Measurements from ENCODE around the gene C4orf50.

DNA sequence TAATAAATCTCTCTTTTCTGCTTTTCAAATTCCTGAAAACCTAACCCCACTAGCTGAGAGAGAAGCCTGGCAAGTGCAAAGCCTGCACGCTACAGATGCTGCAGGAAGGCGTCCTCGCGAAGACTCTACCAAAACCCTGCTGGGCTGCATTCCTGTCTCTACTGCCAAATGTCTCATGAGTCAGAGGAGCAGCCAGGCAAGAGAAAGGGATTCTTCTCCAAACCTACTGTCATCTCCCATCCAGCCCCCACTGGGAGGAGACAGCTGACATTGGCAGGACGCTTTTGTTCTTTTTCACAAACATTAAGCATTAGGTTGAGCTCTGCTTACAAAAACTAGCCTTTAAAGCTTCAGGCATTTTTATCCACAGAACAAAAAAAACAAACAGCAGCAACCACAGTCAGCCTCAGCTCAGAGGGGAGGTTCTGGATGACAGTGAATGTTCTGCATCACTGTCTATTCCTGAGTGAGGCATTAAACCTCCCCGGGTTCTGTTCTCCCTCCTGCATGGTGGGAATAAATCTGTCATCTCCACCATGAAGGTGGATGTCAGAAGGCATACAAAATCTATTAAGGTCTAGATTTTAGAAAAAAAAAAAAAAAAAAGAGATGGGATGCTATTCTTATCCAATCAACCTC lies 143.3 kb downstream of the C4orf50 start:
- TF ChIP-seq NANOG (IDR thresholded peaks at IDR 0.05; ENCODE audit: borderline replicate concordance) (no peak), EZH2 (IDR thresholded peaks at IDR 0.05; ENCODE audit: low read depth, unreplicated experiment) (no peak), CREB1 (CRISPR knock-in tag; IDR thresholded peaks at IDR 0.05; ENCODE audit: low read depth) (no peak), POLR2AphosphoS5 (IDR thresholded peaks at IDR 0.05; ENCODE audit: low read depth) (no peak), EZH2phosphoT487 (IDR thresholded peaks at IDR 0.05; ENCODE audit: unreplicated experiment) (no peak), JUNB (IDR thresholded peaks at IDR 0.05; ENCODE audit: unreplicated experiment) (no peak), STAT1 (IDR thresholded peaks at IDR 0.05; ENCODE audit: unreplicated experiment) (no peak), ZNF331 (CRISPR knock-in tag; IDR thresholded peaks at IDR 0.05; ENCODE audit: low read depth) (no peak)
- TF ChIP-seq, protein P1, sequence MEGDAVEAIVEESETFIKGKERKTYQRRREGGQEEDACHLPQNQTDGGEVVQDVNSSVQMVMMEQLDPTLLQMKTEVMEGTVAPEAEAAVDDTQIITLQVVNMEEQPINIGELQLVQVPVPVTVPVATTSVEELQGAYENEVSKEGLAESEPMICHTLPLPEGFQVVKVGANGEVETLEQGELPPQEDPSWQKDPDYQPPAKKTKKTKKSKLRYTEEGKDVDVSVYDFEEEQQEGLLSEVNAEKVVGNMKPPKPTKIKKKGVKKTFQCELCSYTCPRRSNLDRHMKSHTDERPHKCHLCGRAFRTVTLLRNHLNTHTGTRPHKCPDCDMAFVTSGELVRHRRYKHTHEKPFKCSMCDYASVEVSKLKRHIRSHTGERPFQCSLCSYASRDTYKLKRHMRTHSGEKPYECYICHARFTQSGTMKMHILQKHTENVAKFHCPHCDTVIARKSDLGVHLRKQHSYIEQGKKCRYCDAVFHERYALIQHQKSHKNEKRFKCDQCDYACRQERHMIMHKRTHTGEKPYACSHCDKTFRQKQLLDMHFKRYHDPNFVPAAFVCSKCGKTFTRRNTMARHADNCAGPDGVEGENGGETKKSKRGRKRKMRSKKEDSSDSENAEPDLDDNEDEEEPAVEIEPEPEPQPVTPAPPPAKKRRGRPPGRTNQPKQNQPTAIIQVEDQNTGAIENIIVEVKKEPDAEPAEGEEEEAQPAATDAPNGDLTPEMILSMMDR (conservative IDR thresholded peaks at IDR 0.05; ENCODE audit: low read depth in 2 of 2), result no peak
- TF ChIP-seq, protein P2, sequence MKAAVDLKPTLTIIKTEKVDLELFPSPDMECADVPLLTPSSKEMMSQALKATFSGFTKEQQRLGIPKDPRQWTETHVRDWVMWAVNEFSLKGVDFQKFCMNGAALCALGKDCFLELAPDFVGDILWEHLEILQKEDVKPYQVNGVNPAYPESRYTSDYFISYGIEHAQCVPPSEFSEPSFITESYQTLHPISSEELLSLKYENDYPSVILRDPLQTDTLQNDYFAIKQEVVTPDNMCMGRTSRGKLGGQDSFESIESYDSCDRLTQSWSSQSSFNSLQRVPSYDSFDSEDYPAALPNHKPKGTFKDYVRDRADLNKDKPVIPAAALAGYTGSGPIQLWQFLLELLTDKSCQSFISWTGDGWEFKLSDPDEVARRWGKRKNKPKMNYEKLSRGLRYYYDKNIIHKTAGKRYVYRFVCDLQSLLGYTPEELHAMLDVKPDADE (IDR thresholded peaks at IDR 0.05), result no peak
- TF ChIP-seq, protein P3, sequence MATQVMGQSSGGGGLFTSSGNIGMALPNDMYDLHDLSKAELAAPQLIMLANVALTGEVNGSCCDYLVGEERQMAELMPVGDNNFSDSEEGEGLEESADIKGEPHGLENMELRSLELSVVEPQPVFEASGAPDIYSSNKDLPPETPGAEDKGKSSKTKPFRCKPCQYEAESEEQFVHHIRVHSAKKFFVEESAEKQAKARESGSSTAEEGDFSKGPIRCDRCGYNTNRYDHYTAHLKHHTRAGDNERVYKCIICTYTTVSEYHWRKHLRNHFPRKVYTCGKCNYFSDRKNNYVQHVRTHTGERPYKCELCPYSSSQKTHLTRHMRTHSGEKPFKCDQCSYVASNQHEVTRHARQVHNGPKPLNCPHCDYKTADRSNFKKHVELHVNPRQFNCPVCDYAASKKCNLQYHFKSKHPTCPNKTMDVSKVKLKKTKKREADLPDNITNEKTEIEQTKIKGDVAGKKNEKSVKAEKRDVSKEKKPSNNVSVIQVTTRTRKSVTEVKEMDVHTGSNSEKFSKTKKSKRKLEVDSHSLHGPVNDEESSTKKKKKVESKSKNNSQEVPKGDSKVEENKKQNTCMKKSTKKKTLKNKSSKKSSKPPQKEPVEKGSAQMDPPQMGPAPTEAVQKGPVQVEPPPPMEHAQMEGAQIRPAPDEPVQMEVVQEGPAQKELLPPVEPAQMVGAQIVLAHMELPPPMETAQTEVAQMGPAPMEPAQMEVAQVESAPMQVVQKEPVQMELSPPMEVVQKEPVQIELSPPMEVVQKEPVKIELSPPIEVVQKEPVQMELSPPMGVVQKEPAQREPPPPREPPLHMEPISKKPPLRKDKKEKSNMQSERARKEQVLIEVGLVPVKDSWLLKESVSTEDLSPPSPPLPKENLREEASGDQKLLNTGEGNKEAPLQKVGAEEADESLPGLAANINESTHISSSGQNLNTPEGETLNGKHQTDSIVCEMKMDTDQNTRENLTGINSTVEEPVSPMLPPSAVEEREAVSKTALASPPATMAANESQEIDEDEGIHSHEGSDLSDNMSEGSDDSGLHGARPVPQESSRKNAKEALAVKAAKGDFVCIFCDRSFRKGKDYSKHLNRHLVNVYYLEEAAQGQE (IDR thresholded peaks at IDR 0.05; ENCODE audit: unreplicated experiment), result no peak
- TF ChIP-seq, protein P4, sequence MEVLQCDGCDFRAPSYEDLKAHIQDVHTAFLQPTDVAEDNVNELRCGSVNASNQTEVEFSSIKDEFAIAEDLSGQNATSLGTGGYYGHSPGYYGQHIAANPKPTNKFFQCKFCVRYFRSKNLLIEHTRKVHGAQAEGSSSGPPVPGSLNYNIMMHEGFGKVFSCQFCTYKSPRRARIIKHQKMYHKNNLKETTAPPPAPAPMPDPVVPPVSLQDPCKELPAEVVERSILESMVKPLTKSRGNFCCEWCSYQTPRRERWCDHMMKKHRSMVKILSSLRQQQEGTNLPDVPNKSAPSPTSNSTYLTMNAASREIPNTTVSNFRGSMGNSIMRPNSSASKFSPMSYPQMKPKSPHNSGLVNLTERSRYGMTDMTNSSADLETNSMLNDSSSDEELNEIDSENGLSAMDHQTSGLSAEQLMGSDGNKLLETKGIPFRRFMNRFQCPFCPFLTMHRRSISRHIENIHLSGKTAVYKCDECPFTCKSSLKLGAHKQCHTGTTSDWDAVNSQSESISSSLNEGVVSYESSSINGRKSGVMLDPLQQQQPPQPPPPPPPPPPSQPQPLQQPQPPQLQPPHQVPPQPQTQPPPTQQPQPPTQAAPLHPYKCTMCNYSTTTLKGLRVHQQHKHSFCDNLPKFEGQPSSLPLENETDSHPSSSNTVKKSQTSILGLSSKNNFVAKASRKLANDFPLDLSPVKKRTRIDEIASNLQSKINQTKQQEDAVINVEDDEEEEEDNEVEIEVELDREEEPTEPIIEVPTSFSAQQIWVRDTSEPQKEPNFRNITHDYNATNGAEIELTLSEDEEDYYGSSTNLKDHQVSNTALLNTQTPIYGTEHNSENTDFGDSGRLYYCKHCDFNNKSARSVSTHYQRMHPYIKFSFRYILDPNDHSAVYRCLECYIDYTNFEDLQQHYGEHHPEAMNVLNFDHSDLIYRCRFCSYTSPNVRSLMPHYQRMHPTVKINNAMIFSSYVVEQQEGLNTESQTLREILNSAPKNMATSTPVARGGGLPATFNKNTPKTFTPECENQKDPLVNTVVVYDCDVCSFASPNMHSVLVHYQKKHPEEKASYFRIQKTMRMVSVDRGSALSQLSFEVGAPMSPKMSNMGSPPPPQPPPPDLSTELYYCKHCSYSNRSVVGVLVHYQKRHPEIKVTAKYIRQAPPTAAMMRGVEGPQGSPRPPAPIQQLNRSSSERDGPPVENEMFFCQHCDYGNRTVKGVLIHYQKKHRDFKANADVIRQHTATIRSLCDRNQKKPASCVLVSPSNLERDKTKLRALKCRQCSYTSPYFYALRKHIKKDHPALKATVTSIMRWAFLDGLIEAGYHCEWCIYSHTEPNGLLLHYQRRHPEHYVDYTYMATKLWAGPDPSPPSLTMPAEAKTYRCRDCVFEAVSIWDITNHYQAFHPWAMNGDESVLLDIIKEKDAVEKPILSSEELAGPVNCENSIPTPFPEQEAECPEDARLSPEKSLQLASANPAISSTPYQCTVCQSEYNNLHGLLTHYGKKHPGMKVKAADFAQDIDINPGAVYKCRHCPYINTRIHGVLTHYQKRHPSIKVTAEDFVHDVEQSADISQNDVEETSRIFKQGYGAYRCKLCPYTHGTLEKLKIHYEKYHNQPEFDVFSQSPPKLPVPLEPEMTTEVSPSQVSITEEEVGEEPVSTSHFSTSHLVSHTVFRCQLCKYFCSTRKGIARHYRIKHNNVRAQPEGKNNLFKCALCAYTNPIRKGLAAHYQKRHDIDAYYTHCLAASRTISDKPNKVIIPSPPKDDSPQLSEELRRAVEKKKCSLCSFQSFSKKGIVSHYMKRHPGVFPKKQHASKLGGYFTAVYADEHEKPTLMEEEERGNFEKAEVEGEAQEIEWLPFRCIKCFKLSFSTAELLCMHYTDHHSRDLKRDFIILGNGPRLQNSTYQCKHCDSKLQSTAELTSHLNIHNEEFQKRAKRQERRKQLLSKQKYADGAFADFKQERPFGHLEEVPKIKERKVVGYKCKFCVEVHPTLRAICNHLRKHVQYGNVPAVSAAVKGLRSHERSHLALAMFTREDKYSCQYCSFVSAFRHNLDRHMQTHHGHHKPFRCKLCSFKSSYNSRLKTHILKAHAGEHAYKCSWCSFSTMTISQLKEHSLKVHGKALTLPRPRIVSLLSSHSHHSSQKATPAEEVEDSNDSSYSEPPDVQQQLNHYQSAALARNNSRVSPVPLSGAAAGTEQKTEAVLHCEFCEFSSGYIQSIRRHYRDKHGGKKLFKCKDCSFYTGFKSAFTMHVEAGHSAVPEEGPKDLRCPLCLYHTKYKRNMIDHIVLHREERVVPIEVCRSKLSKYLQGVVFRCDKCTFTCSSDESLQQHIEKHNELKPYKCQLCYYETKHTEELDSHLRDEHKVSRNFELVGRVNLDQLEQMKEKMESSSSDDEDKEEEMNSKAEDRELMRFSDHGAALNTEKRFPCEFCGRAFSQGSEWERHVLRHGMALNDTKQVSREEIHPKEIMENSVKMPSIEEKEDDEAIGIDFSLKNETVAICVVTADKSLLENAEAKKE (CRISPR knock-in tag; IDR thresholded peaks at IDR 0.05), result 0 out of 2 replicates have a peak, but pooled peaks have one; percentile 26

Data from GM23338 (cell line).